Ovary (tissue), 9 donors: Measurements from ENCODE around the gene UFSP1. TPM values are rescaled to one million over a fixed set of nuclear protein-coding genes. Genes with fewer than 3 reads are reported as not detected.

Source experiments
- DNase-seq, 5 donors: peaks; one replicate each; pipeline ENCODE4 v3.0.0-alpha.2; 2019 to 2020
- H3K27ac ChIP-seq, 2 donors: fragments of 200-600 bp; one replicate each; pipeline versions ENCODE4 v1.5.1 to v1.8.0; 2019 to 2022
- H3K27me3 ChIP-seq: fragments of 200-600 bp; one replicate; pipeline ENCODE4 v1.8.0; 2022
- H3K36me3 ChIP-seq: fragments of 200-600 bp; sonication (generic); one replicate; pipeline ENCODE4 v1.5.1; 2019
- H3K4me1 ChIP-seq: one replicate; pipeline ENCODE4 v1.8.1; 2013; ENCODE audit warnings: mild to moderate bottlenecking, moderate library complexity; ENCODE audit not compliant: insufficient read depth
- H3K4me3 ChIP-seq: fragments of 200-600 bp; sonication (generic); one replicate; pipeline ENCODE4 v1.5.1; 2017
- H3K9me3 ChIP-seq, 2 donors: fragments of 200-600 bp in 1 of 2; sonication (generic) in 1 of 2; one replicate each; pipeline versions ENCODE4 v1.5.1 to v1.8.1; 2013 to 2019; ENCODE audit warnings: mild to moderate bottlenecking in 1 of 2, moderate library complexity in 1 of 2
- EP300 ChIP-seq: sonication (generic); formaldehyde crosslinking; IDR thresholded peaks from one replicate; pipeline ENCODE4 v1.6.1; 2017; ENCODE audit warnings: antibody characterized with exemption
- POLR2A ChIP-seq: fragments of 450-650 bp; IDR thresholded peaks from one replicate; pipeline ENCODE4 v1.6.1; 2017; ENCODE audit warnings: antibody characterized with exemption, mild to moderate bottlenecking, moderate library complexity
- WGBS, 3 donors: extraction: QIAGEN DNeasy Blood & Tissue Kit in 1 of 3; methylation state at CpG; one replicate each; pipeline versions ENCODE4 v1.1.5 to v1.1.7; 2013 to 2017; 5-methylcytosine and 5-hydroxymethylcytosine counted together
- intact Hi-C, 4 donors: fragments of 100-400 bp; cut with DNase I; formaldehyde crosslinking; loops; one replicate each; pipeline versions ENCODE4 v1.11.0 to v1.15.1; 2022 to 2023
- polyA plus RNA-seq, 2 donors: library from polyadenylated mRNA; stranded (reverse); fragments of 200-250 nt in 1 of 2; fragments of 350-450 nt in 1 of 2; fragmentation: Illumina TruSeq in 1 of 2; extraction: RNeasy Lipid Tissue Mini Kit (QIAGEN cat#74804) in 1 of 2; gene quantifications; one replicate each; pipeline ENCODE4 v1.2.3, GENCODE V29; 2013 to 2014
- total RNA-seq, 7 donors: library from RNA; depleted of rRNA in 2 of 7; stranded (reverse); fragments of >200 nt in 2 of 7; fragmentation: NEBNext Ultra II Directional in 3 of 7; extraction: Animal tissue kit (Norgen Biotek cat#: 25700) in 3 of 7; gene quantifications; one replicate each; pipeline versions ENCODE4 v1.1.0 to v1.2.4, GENCODE V29; 2016 to 2023
- TF ChIP-seq, protein P1 (sequence below), 3 donors: fragments of 450-650 bp in 2 of 3; fragments of 200-600 bp in 1 of 3; IDR thresholded peaks; one replicate each; pipeline versions ENCODE4 v1.5.1 to v1.8.0; 2016 to 2022; ENCODE audit warnings: antibody characterized with exemption in 3 of 3, mild to moderate bottlenecking in 1 of 3
- donor health status: DM: no; HTN: no; CAD: no; lungs with moderate emphysema.
- donor health status: DM: no; HTN: no; CAD: no.
- donor health status: Bipolar disorder and iron deficiency.
- donor health status: DM: yes; HTN: yes; CAD: no.
- donor health status: DM: no; HTN: no; CAD: no.
- donor health status: DM: yes; HTN: yes; CAD: no.

Gene UFSP1
- total and polyA plus RNA-seq, 9 donors = 0.38 to 7.9 (median 3.7) TPM

GRCh38 chr7:100878685-100879084, 10.8 kb downstream of the UFSP1 start:
- H3K4me1 ChIP-seq = peaks cover 6% of the 10 kb centered on the region
- DNase-seq = no peak
- no peaks in the 10 kb centered on the region for H3K36me3 ChIP-seq
- TF ChIP-seq EP300 (no peak), POLR2A (no peak)
- H3K4me3 ChIP-seq = no peak overlapping the region
- intact Hi-C loops = loop anchor here in 1 of 4 donors (10.0 kb wide), 1 partner anchor 366 kb away; the partner anchor contains the start of gene FIS1
- WGBS, 3 donors = 71 to 77% (median 75%) methylated on average over 6 of the region's 6 CpGs
- H3K27me3 ChIP-seq = no peaks in the 10 kb centered on the region
- no peaks in the 10 kb centered on the region for H3K9me3 ChIP-seq
- no peak overlapping the region for H3K27ac ChIP-seq

DNA sequence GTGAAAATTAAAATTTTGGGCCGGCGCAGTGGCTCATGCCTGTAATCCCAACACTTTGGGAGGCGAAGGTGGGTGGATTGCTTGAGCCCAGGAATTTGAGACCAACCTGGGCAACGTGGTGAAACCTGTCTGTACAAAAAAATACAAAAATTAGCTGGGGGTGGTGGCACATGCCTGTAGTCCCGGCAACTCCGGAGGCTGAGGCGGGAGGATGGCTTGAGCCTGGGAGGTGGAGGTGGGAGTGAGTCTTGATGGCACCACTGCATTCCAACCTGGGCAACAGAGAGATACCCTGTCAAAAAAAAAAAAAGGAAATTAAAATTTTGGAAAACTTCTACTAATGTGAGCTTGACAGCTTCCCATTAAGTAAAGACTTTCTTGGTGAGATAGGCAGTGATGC, 11.5 kb downstream of the UFSP1 start:
- intact Hi-C loops = loop anchor here in 1 of 4 donors (10.0 kb wide), 1 partner anchor 367 kb away; the partner anchor contains the start of gene FIS1
- Histone ChIP-seq H3K4me3 (no peak overlapping the region), H3K27me3 (no peaks in the 10 kb centered on the region), H3K36me3 (no peaks in the 10 kb centered on the region), H3K4me1 (peaks cover 6% of the 10 kb centered on the region), H3K9me3 (no peaks in the 10 kb centered on the region), H3K27ac (no peak overlapping the region)
- no peak for TF ChIP-seq EP300
- TF ChIP-seq, protein P1, sequence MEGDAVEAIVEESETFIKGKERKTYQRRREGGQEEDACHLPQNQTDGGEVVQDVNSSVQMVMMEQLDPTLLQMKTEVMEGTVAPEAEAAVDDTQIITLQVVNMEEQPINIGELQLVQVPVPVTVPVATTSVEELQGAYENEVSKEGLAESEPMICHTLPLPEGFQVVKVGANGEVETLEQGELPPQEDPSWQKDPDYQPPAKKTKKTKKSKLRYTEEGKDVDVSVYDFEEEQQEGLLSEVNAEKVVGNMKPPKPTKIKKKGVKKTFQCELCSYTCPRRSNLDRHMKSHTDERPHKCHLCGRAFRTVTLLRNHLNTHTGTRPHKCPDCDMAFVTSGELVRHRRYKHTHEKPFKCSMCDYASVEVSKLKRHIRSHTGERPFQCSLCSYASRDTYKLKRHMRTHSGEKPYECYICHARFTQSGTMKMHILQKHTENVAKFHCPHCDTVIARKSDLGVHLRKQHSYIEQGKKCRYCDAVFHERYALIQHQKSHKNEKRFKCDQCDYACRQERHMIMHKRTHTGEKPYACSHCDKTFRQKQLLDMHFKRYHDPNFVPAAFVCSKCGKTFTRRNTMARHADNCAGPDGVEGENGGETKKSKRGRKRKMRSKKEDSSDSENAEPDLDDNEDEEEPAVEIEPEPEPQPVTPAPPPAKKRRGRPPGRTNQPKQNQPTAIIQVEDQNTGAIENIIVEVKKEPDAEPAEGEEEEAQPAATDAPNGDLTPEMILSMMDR (IDR thresholded peaks at IDR 0.05) = no peak
- TF ChIP-seq POLR2A = no peak
- 66 to 73% (median 70%) methylated on average over 7 of the region's 7 CpGs for whole genome bisulfite sequencing, 3 donors
- no peak for DNase-seq

GRCh38 chr7:100875356-100875751, 14.2 kb downstream of the UFSP1 start:
- TF ChIP-seq, protein P1 (IDR thresholded peaks at IDR 0.05) = no peak
- no peaks in the 10 kb centered on the region for H3K36me3 ChIP-seq
- peak overlapping the region; percentile 90 to 93 for H3K27ac ChIP-seq
- DNase-seq = no peak
- H3K27me3 ChIP-seq = no peaks in the 10 kb centered on the region
- peaks cover 6% of the 10 kb centered on the region for H3K4me1 ChIP-seq
- H3K9me3 ChIP-seq = no peaks in the 10 kb centered on the region
- WGBS, 3 donors = 0 to 1% (median 1%) methylated on average over 33 to 39 of the region's 39 CpGs
- peak overlapping the region; percentile 88 for H3K4me3 ChIP-seq
- intact Hi-C loops = loop anchor here in 1 of 4 donors (10.0 kb wide), 1 partner anchor 369 kb away; the partner anchor contains the start of gene FIS1

- Histone ChIP-seq H3K36me3 (no peaks in the 10 kb centered on the region), H3K4me1 (peaks cover 6% of the 10 kb centered on the region), H3K4me3 (peak within 1 kb of the TSS; percentile 88), H3K27me3 (no peaks in the 10 kb centered on the region), H3K9me3 (no peaks in the 10 kb centered on the region), H3K27ac (peak within 1 kb of the TSS; percentile 90 to 93)
- intact Hi-C loops = loop anchor here in 1 of 4 donors (10.0 kb wide), 1 partner anchor 370 kb away; the partner anchor contains the start of gene FIS1
- DNase-seq = peak; percentile 98 to 99 (median 99)
- TF ChIP-seq, protein P1 (IDR thresholded peaks at IDR 0.05) = peak; percentile 49 to 90 (median 86)
- peak; percentile 98 for TF ChIP-seq POLR2A
- no peak for TF ChIP-seq EP300
- WGBS, 3 donors = 1% methylated on average over 76 to 79 of the region's 79 CpGs
Measured at GRCh38 chr7:100874577-100875355, 14.7 kb downstream of the UFSP1 start, which contains the start of gene SRRT. Gene SRRT (plus strand): TSS chr7:100875103. CDS start chr7:100875591, 488 bp downstream.

DNA sequence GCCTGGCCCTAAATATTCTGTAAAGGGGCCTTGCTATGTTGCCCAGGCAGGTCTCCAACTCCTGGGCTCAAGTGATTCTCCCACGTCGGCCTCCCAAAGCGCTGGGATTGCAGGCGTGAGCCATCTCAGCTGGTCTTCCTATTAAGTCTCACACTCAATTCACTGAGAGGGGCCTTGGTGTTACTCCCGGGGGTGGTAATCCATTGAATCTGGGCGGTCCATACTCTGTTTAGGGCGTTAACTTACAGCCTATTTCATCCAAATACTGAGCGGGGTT, 15.3 kb downstream of the UFSP1 start:
- intact Hi-C loops = loop anchor here in 1 of 4 donors (10.0 kb wide), 1 partner anchor 371 kb away; the partner anchor contains the start of gene FIS1
- WGBS, 3 donors = 46 to 52% (median 46%) methylated on average over 8 of the region's 8 CpGs
- H3K36me3 ChIP-seq = no peaks in the 10 kb centered on the region

More for the DNA sequence above, 15.3 kb downstream of the UFSP1 start:
- peak in 1 of 5 donors; percentile 52 for DNase-seq
- no peaks in the 10 kb centered on the region for H3K9me3 ChIP-seq
- TF ChIP-seq EP300 (no peak), POLR2A (no peak)
- TF ChIP-seq, protein P1 (IDR thresholded peaks at IDR 0.05) = no peak
- H3K4me3 ChIP-seq = peak overlapping the region; percentile 88
- no peaks in the 10 kb centered on the region for H3K27me3 ChIP-seq
- H3K27ac ChIP-seq = peak overlapping the region; percentile 90 to 93
- H3K4me1 ChIP-seq = peaks cover 6% of the 10 kb centered on the region
